Middle frontal gyrus (tissue), 1 donor: Measurements from ENCODE around the gene SNTG2.

Experiments
- DNase-seq: peaks from one replicate; pipeline ENCODE4 v3.0.0-alpha.2; 2015; ENCODE audit warnings: low spot score; ENCODE audit errors: extremely low spot score

SNTG2 gene

GRCh38 chr2:1268034-1268433 lies 317.4 kb downstream of the SNTG2 start:
- no peak for DNase-seq

- no peak for DNase-seq
Observed at GRCh38 chr2:1269812-1270211, 319.2 kb downstream of the SNTG2 start.

GRCh38 chr2:1272835-1273234 lies 322.2 kb downstream of the SNTG2 start:
- DNase-seq: no peak

GRCh38 chr2:1277634-1278033 lies 327.0 kb downstream of the SNTG2 start:
- DNase-seq: no peak

GRCh38 chr2:1278125-1278524 lies 327.5 kb downstream of the SNTG2 start:
- no peak for DNase-seq

GRCh38 chr2:1278861-1279260 lies 328.2 kb downstream of the SNTG2 start:
- no peak for DNase-seq

GRCh38 chr2:1282552-1282951 lies 331.9 kb downstream of the SNTG2 start:
- DNase-seq: peak; percentile 5

- no peak for DNase-seq
Observed at GRCh38 chr2:1283020-1283801, 332.6 kb downstream of the SNTG2 start.

GRCh38 chr2:1283871-1284270 lies 333.2 kb downstream of the SNTG2 start:
- DNase-seq: no peak

GRCh38 chr2:1286929-1287328 lies 336.3 kb downstream of the SNTG2 start:
- no peak for DNase-seq

- no peak for DNase-seq
Observed at GRCh38 chr2:1287427-1287826, 336.8 kb downstream of the SNTG2 start.

GRCh38 chr2:1294900-1295299 lies 344.3 kb downstream of the SNTG2 start:
- no peak for DNase-seq

GRCh38 chr2:1295740-1296139 lies 345.1 kb downstream of the SNTG2 start:
- DNase-seq: no peak

- DNase-seq: no peak
Observed at GRCh38 chr2:1297372-1298159, 346.9 kb downstream of the SNTG2 start.

- DNase-seq: no peak
Observed at GRCh38 chr2:1299043-1299442, 348.4 kb downstream of the SNTG2 start.

- no peak for DNase-seq
Observed at GRCh38 chr2:1300284-1300683, 349.6 kb downstream of the SNTG2 start.

- no peak for DNase-seq
Observed at GRCh38 chr2:1301056-1301455, 350.4 kb downstream of the SNTG2 start.

- DNase-seq: no peak
Observed at GRCh38 chr2:1305342-1306013, 354.8 kb downstream of the SNTG2 start.

- no peak for DNase-seq
Observed at GRCh38 chr2:1306014-1306686, 355.5 kb downstream of the SNTG2 start.

- no peak for DNase-seq
Observed at GRCh38 chr2:1306687-1307516, 356.3 kb downstream of the SNTG2 start.

GRCh38 chr2:1307670-1308069 lies 357.0 kb downstream of the SNTG2 start:
- no peak for DNase-seq
